Breast epithelium (tissue), 3 donors: Measurements from ENCODE around the gene RPS2.

ENCODE experiments used
- CTCF ChIP-seq, 3 donors: fragments of 450-650 bp; IDR thresholded peaks; one replicate each; pipeline ENCODE4 v1.5.1; 2016 to 2017; ENCODE audit warnings: antibody characterized with exemption in 3 of 3, mild to moderate bottlenecking in 3 of 3, moderate library complexity in 3 of 3
- POLR2AphosphoS5 ChIP-seq, 3 donors: sonication (generic); formaldehyde crosslinking; IDR thresholded peaks; one replicate each; pipeline ENCODE4 v1.6.1; 2017; ENCODE audit warnings: antibody characterized with exemption in 3 of 3

GRCh38 chr16:1977875-1978268 lies 13.2 kb upstream of the RPS2 start:
- no peak for TF ChIP-seq POLR2AphosphoS5 (IDR thresholded peaks at IDR 0.05)
- no peak for TF ChIP-seq CTCF (IDR thresholded peaks at IDR 0.05)
